Mesenchymal stem cell (in vitro differentiated cells and primary cell): ENCODE measurements around the gene CCDC120.

ENCODE experiments used
- DNase-seq: peaks from one replicate; pipeline ENCODE4 v3.0.0-alpha.2; 2013
- H2AFZ ChIP-seq: one replicate; pipeline ENCODE4 v1.6.1; 2013; ENCODE audit warnings: low read depth, mild to moderate bottlenecking, control low read depth, inconsistent platforms, low read length, moderate library complexity
- H2AK5ac ChIP-seq: 2 replicates; pipeline ENCODE4 v1.6.1; 2013; ENCODE audit warnings: low read length, moderate library complexity, mild to moderate bottlenecking, inconsistent platforms; ENCODE audit not compliant: severe bottlenecking
- H2BK120ac ChIP-seq: one replicate; pipeline ENCODE4 v1.6.1; 2013; ENCODE audit warnings: low read depth, mild to moderate bottlenecking, inconsistent platforms, low read length, moderate library complexity
- H2BK12ac ChIP-seq, 2 experiments: one replicate each; pipeline ENCODE4 v1.6.1; 2013; ENCODE audit warnings: inconsistent platforms in 2 of 2, low read length in 2 of 2, mild to moderate bottlenecking in 2 of 2, moderate library complexity in 2 of 2, control low read depth in 1 of 2
- H2BK15ac ChIP-seq: one replicate; pipeline ENCODE4 v1.6.1; 2013; ENCODE audit warnings: mild to moderate bottlenecking, low read depth, inconsistent platforms; ENCODE audit not compliant: poor library complexity, severe bottlenecking
- H2BK5ac ChIP-seq: 2 replicates; pipeline ENCODE4 v1.6.1; 2013; ENCODE audit warnings: low read depth, mild to moderate bottlenecking, low read length, control low read depth, inconsistent platforms; ENCODE audit not compliant: poor library complexity, severe bottlenecking
- H3K14ac ChIP-seq, 2 experiments: one replicate each; pipeline ENCODE4 v1.6.1; 2013; ENCODE audit warnings: inconsistent platforms in 2 of 2, low read length in 2 of 2, control low read depth in 1 of 2, mild to moderate bottlenecking in 1 of 2, moderate library complexity in 1 of 2
- H3K18ac ChIP-seq, 2 experiments: one replicate each; pipeline ENCODE4 v1.6.1; 2013; ENCODE audit warnings: inconsistent platforms in 2 of 2, low read length in 2 of 2, control low read depth in 1 of 2, low read depth in 1 of 2, mild to moderate bottlenecking in 1 of 2
- H3K23ac ChIP-seq, 2 experiments: one replicate each; pipeline ENCODE4 v1.6.1; 2013; ENCODE audit warnings: inconsistent platforms in 2 of 2, low read length in 2 of 2, mild to moderate bottlenecking in 2 of 2, moderate library complexity in 2 of 2, control low read depth in 1 of 2
- H3K27ac ChIP-seq: 2 replicates; pipeline ENCODE4 v1.5.1; 2013; ENCODE audit warnings: mild to moderate bottlenecking, moderate library complexity, low read length, control low read depth, inconsistent platforms; ENCODE audit not compliant: poor library complexity, severe bottlenecking
- H3K27me3 ChIP-seq, 2 experiments: 2 replicates each; pipeline versions ENCODE4 v1.6.1 to v1.7.0; 2013; ENCODE audit warnings: low read length in 2 of 2, mild to moderate bottlenecking in 2 of 2, moderate library complexity in 2 of 2, control low read depth in 1 of 2, inconsistent platforms in 1 of 2; ENCODE audit not compliant: control insufficient read depth in 1 of 2, insufficient read depth in 1 of 2
- H3K36me3 ChIP-seq, 2 experiments: 2 replicates each; pipeline versions ENCODE4 v1.6.1 to v1.7.0; 2013; ENCODE audit warnings: low read length in 2 of 2, control low read depth in 1 of 2, inconsistent platforms in 1 of 2, low read depth in 1 of 2, mild to moderate bottlenecking in 1 of 2; ENCODE audit not compliant: insufficient read depth in 2 of 2, control insufficient read depth in 1 of 2
- H3K4ac ChIP-seq, 2 experiments: one replicate each; pipeline ENCODE4 v1.6.1; 2013; ENCODE audit warnings: inconsistent platforms in 2 of 2, low read length in 2 of 2, mild to moderate bottlenecking in 2 of 2, moderate library complexity in 2 of 2, control low read depth in 1 of 2, low read depth in 1 of 2
- H3K4me1 ChIP-seq: 2 replicates; pipeline ENCODE4 v1.6.1; 2013; ENCODE audit warnings: low read depth, low read length, control low read depth; ENCODE audit not compliant: control insufficient read depth, insufficient read depth
- H3K4me2 ChIP-seq: 2 replicates; pipeline ENCODE4 v1.6.1; 2013; ENCODE audit warnings: low read length, mild to moderate bottlenecking, inconsistent platforms; ENCODE audit not compliant: poor library complexity, severe bottlenecking
- H3K4me3 ChIP-seq, 2 experiments: 2 replicates each; pipeline versions ENCODE4 v1.5.1 to v1.7.0; 2013; ENCODE audit warnings: low read length in 2 of 2, mild to moderate bottlenecking in 2 of 2, control low read depth in 1 of 2, low read depth in 1 of 2; ENCODE audit not compliant: insufficient read depth in 1 of 2
- H3K79me1 ChIP-seq: replicated peaks from 2 replicates; pipeline ENCODE4 v1.6.1; 2013; ENCODE audit warnings: mild to moderate bottlenecking, control low read depth, low read length, inconsistent platforms; ENCODE audit not compliant: poor library complexity, severe bottlenecking
- H3K9ac ChIP-seq: 2 replicates; pipeline ENCODE4 v1.7.0; 2013; ENCODE audit warnings: mild to moderate bottlenecking, low read length, moderate library complexity
- H3K9me3 ChIP-seq: 2 replicates; pipeline ENCODE4 v1.7.0; 2013; ENCODE audit warnings: mild to moderate bottlenecking, low read length; ENCODE audit not compliant: control insufficient read depth
- H4K8ac ChIP-seq: one replicate; pipeline ENCODE4 v1.6.1; 2013; ENCODE audit warnings: inconsistent platforms, mild to moderate bottlenecking, low read length, moderate library complexity
- H4K91ac ChIP-seq: one replicate; pipeline ENCODE4 v1.6.1; 2013; ENCODE audit warnings: mild to moderate bottlenecking, low read length, inconsistent platforms
- WGBS: methylation state at CpG from one replicate; pipeline ENCODE4 v1.1.7; 2013; ENCODE audit warnings: mixed read lengths; 5-methylcytosine and 5-hydroxymethylcytosine counted together

CCDC120 gene

DNA sequence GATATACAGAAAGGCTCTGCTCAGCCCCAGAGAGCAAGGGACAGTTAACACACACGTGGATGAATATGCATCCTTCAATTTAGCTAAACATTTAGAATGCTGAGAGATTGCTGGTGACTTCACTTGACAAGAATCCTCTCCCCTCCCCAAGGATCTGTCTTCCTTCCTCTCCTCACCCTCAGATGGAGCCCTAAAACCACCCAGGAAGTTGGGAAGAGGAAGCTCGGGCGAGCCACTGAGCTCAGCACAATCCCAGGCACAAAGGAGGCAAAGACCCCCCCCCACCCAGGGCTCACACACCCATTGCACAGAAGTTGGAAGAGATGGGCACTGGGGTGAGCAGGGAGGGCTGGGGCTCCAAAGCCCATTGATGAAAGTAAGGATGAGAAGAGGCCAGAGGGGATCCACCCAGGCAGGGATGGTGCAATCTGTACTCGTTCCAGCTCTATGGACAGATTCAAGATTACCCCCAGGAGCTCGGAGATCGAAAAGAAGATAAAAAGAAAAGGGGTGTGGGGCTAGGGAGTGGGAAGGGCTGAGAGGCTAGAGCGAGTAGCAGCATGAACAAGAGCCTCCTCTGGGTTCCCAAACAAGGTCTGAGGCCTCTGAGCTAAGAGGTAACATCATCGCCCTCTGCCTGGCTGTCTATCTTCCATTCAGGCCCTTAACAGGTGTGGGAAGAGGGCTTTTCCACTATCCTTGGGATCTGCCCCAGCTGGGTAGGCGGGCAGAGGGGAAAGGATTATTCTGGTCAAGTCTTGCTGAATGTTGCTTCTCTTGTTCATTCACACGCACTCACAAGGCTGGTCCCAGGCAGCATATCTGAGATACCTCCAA, 16.8 kb upstream of the CCDC120 start:
- no peak overlapping the region for H2BK15ac ChIP-seq
- peak overlapping the region; percentile 93 for H3K9ac ChIP-seq
- H3K9me3 ChIP-seq: no peaks in the 10 kb centered on the region
- peak overlapping the region; percentile 32 for H2BK5ac ChIP-seq
- H3K4ac ChIP-seq: peak overlapping the region in 1 of 2 experiments; percentile 93
- H3K79me1 ChIP-seq: no peaks in the 10 kb centered on the region
- H3K14ac ChIP-seq: no peak overlapping the region
- peak overlapping the region; percentile 68 for H4K91ac ChIP-seq
- H2BK12ac ChIP-seq: no peak overlapping the region
- peak; percentile 68 for DNase-seq
- H3K27me3 ChIP-seq: peaks cover 0 to 4% of the 10 kb centered on the region in 2 experiments
- H3K4me3 ChIP-seq: peak overlapping the region; percentile 81 to 87
- H2AK5ac ChIP-seq: peak overlapping the region; percentile 21
- H2AFZ ChIP-seq: no peak overlapping the region
- peak overlapping the region; percentile 28 for H4K8ac ChIP-seq
- H3K4me2 ChIP-seq: peak overlapping the region; percentile 67
- no peak overlapping the region for H3K23ac ChIP-seq
- peaks cover 10% of the 10 kb centered on the region for H3K4me1 ChIP-seq
- H3K27ac ChIP-seq: peak overlapping the region; percentile 90
- 0% methylated on average over 5 of the region's 10 CpGs for WGBS
- peak overlapping the region; percentile 19 for H2BK120ac ChIP-seq
- H3K36me3 ChIP-seq: peaks cover 22 to 26% of the 10 kb centered on the region in 2 experiments
- H3K18ac ChIP-seq: peak overlapping the region; percentile 61 to 66

GRCh38 chrX:49042581-49043219, 16.1 kb upstream of the CCDC120 start:
- peak overlapping the region; percentile 67 for H3K4me2 ChIP-seq
- H3K4me1 ChIP-seq: peaks cover 10% of the 10 kb centered on the region
- no peak overlapping the region for H2AK5ac ChIP-seq
- no peaks in the 10 kb centered on the region for H3K79me1 ChIP-seq
- peak overlapping the region; percentile 81 to 87 for H3K4me3 ChIP-seq
- peak overlapping the region; percentile 90 for H3K27ac ChIP-seq
- H2BK15ac ChIP-seq: no peak overlapping the region
- H2BK5ac ChIP-seq: peak overlapping the region; percentile 94
- H2AFZ ChIP-seq: no peak overlapping the region
- no peaks in the 10 kb centered on the region for H3K9me3 ChIP-seq
- H3K27me3 ChIP-seq: peaks cover 0 to 4% of the 10 kb centered on the region in 2 experiments
- H3K9ac ChIP-seq: peak overlapping the region; percentile 93
- H2BK12ac ChIP-seq: peak overlapping the region in 1 of 2 experiments; percentile 52
- H3K4ac ChIP-seq: peak overlapping the region in 1 of 2 experiments; percentile 93
- 0% methylated on average over 5 of the region's 29 CpGs for WGBS
- no peak for DNase-seq
- H3K23ac ChIP-seq: no peak overlapping the region
- peak overlapping the region in 1 of 2 experiments; percentile 93 for H3K14ac ChIP-seq
- peak overlapping the region; percentile 82 for H4K8ac ChIP-seq
- peak overlapping the region; percentile 75 for H4K91ac ChIP-seq
- H2BK120ac ChIP-seq: peak overlapping the region; percentile 77
- peaks cover 15 to 20% of the 10 kb centered on the region in 2 experiments for H3K36me3 ChIP-seq
- H3K18ac ChIP-seq: peak overlapping the region; percentile 26 to 98

- H2BK120ac ChIP-seq: peak within 1 kb of the TSS; percentile 77
- H3K4me3 ChIP-seq: peak within 1 kb of the TSS; percentile 81 to 87
- H2AFZ ChIP-seq: peak within 1 kb of the TSS; percentile 86
- peak within 1 kb of the TSS; percentile 90 for H3K27ac ChIP-seq
- peak within 1 kb of the TSS; percentile 82 for H4K8ac ChIP-seq
- peak within 1 kb of the TSS; percentile 94 for H2BK5ac ChIP-seq
- H3K14ac ChIP-seq: peak within 1 kb of the TSS in 1 of 2 experiments; percentile 93
- H3K9ac ChIP-seq: peak within 1 kb of the TSS; percentile 93
- H2AK5ac ChIP-seq: no peak within 1 kb of the TSS
- peak within 1 kb of the TSS; percentile 75 for H4K91ac ChIP-seq
- H3K23ac ChIP-seq: no peak within 1 kb of the TSS
- peaks cover 6% of the 10 kb centered on the region for H3K4me1 ChIP-seq
- peak within 1 kb of the TSS; percentile 66 to 98 for H3K18ac ChIP-seq
- H3K27me3 ChIP-seq: peaks cover 0 to 4% of the 10 kb centered on the region in 2 experiments
- H3K9me3 ChIP-seq: no peaks in the 10 kb centered on the region
- H3K79me1 ChIP-seq: no peaks in the 10 kb centered on the region
- H3K36me3 ChIP-seq: peaks cover 8 to 13% of the 10 kb centered on the region in 2 experiments
- WGBS: under 1% methylated on average over 40 of the region's 67 CpGs
- no peak within 1 kb of the TSS for H2BK15ac ChIP-seq
- peak within 1 kb of the TSS; percentile 67 for H3K4me2 ChIP-seq
- peak within 1 kb of the TSS in 1 of 2 experiments; percentile 93 for H3K4ac ChIP-seq
- H2BK12ac ChIP-seq: peak within 1 kb of the TSS in 1 of 2 experiments; percentile 63
- peak; percentile 98 for DNase-seq
Measured at GRCh38 chrX:49043220-49043986, 15.4 kb upstream of the CCDC120 start, which contains the start of gene TFE3. TFE3 (minus strand) TSS chrX:49043357; CDS start chrX:49043226, 131 bp downstream.
